B cell (primary cell): ENCODE data around the gene ARHGEF33. TPM values are rescaled to one million over a fixed set of nuclear protein-coding genes. Genes with fewer than 3 reads are reported as not detected.

ENCODE experiments used
- ATAC-seq: fragments of 200-7000 bp; cut with Tn5 transposase; one replicate; pipeline ENCODE4 v1.10.0; 2021; ENCODE audit warnings: low read depth, mild to moderate bottlenecking, moderate number of reproducible peaks, moderate library complexity
- CTCF ChIA-PET: fragments of 350-600 bp; sonication (Branson Sonifier 250); formaldehyde crosslinking; loops from one replicate; lab custom pipeline; 2021; ENCODE audit warnings: antibody characterized with exemption, inconsistent platforms; lab: Charles Lee
- POLR2A ChIA-PET: fragments of 350-600 bp; sonication (Branson Sonifier 250); formaldehyde crosslinking; loops from one replicate; lab custom pipeline; 2021; ENCODE audit warnings: antibody characterized with exemption; lab: Charles Lee
- DNase-seq: peaks from one replicate; pipeline ENCODE4 v3.0.0; 2013
- H2AFZ ChIP-seq: 2 replicates; pipeline ENCODE4 v1.6.1; 2012; ENCODE audit warnings: mild to moderate bottlenecking, low read depth, low read length; ENCODE audit not compliant: insufficient read depth, poor library complexity, severe bottlenecking
- H3K27ac ChIP-seq, 2 donors: 1 replicate in 1 of 2; 2 replicates in 1 of 2; pipeline ENCODE4 v1.5.1; 2012 to 2013; ENCODE audit warnings: low read length in 2 of 2, mild to moderate bottlenecking in 2 of 2, moderate library complexity in 1 of 2
- H3K27me3 ChIP-seq, 4 experiments: fragments of 200-600 bp in 1 of 4; sonication (generic) in 1 of 4; replicated peaks in 1 of 4; 1 replicate in 2 of 4; 2 replicates in 2 of 4; pipeline versions ENCODE4 v1.6.1 to v1.7.0; 2013 to 2016; ENCODE audit warnings: low read length in 3 of 4, mild to moderate bottlenecking in 2 of 4, mixed read lengths in 1 of 4, moderate library complexity in 1 of 4; ENCODE audit not compliant: insufficient read depth in 4 of 4, control insufficient read depth in 3 of 4; ENCODE audit errors: control extremely low read depth in 1 of 4
- H3K36me3 ChIP-seq, 2 experiments: replicated peaks in 1 of 2; 1 replicate in 1 of 2; 2 replicates in 1 of 2; pipeline versions ENCODE4 v1.6.1 to v1.7.1; 2013; ENCODE audit warnings: low read length in 1 of 2; ENCODE audit not compliant: insufficient read depth in 2 of 2, control insufficient read depth in 1 of 2; ENCODE audit errors: control extremely low read depth in 1 of 2, extremely low read depth in 1 of 2
- H3K4me1 ChIP-seq, 2 donors: fragments of 200-600 bp in 1 of 2; sonication (generic) in 1 of 2; 1 replicate in 1 of 2; 2 replicates in 1 of 2; pipeline versions ENCODE4 v1.5.1 to v1.6.1; 2013 to 2017; ENCODE audit warnings: low read length in 2 of 2; ENCODE audit not compliant: control insufficient read depth in 2 of 2, insufficient read depth in 2 of 2
- H3K4me2 ChIP-seq: replicated peaks from 2 replicates; pipeline ENCODE3; 2012; ENCODE audit warnings: mild to moderate bottlenecking, low read depth, low read length; ENCODE audit not compliant: poor library complexity, severe bottlenecking
- H3K4me3 ChIP-seq, 5 experiments: fragments of 200-600 bp in 1 of 5; sonication (generic) in 1 of 5; 1 replicate in 3 of 5; 2 replicates in 2 of 5; pipeline versions ENCODE4 v1.5.1 to v1.7.0; 2011 to 2016; ENCODE audit warnings: low read length in 4 of 5, mild to moderate bottlenecking in 4 of 5, low read depth in 2 of 5, control low read depth in 1 of 5, moderate library complexity in 1 of 5; ENCODE audit not compliant: insufficient read depth in 1 of 5; ENCODE audit errors: control extremely low read depth in 1 of 5, extremely low read depth in 1 of 5
- H3K79me2 ChIP-seq: fragments of 200-600 bp; sonication (generic); one replicate; pipeline ENCODE4 v1.6.0; 2016; ENCODE audit warnings: low read length; ENCODE audit not compliant: control insufficient read depth, insufficient read depth
- H3K9ac ChIP-seq: fragments of 200-600 bp; sonication (generic); 2 replicates; pipeline ENCODE4 v1.6.1; 2017; ENCODE audit warnings: mild to moderate bottlenecking, low read length, moderate library complexity
- H3K9me3 ChIP-seq, 3 donors: one replicate each; pipeline versions ENCODE4 v1.6.1 to v1.7.1; 2013; ENCODE audit warnings: low read length in 2 of 3; ENCODE audit not compliant: control insufficient read depth in 2 of 3, insufficient read depth in 1 of 3; ENCODE audit errors: control extremely low read depth in 1 of 3
- H4K20me1 ChIP-seq: 2 replicates; pipeline ENCODE4 v1.6.0; 2012; ENCODE audit warnings: mild to moderate bottlenecking, low read length; ENCODE audit not compliant: insufficient read depth, control insufficient read depth, poor library complexity, severe bottlenecking
- H3K27ac Mint-ChIP-seq: one replicate; pipeline ENCODE4 v1.8.0; 2021; ENCODE audit warnings: mixed read lengths
- H3K27me3 Mint-ChIP-seq: one replicate; pipeline ENCODE4 v1.8.0; 2021; ENCODE audit warnings: mixed read lengths
- H3K4me1 Mint-ChIP-seq: one replicate; pipeline ENCODE4 v1.8.0; 2021; ENCODE audit warnings: mixed read lengths
- H3K4me3 Mint-ChIP-seq: one replicate; pipeline ENCODE4 v1.8.0; 2021; ENCODE audit warnings: mixed read lengths
- H3K9me3 Mint-ChIP-seq: one replicate; pipeline ENCODE4 v1.8.0; 2022; ENCODE audit warnings: mixed read lengths; ENCODE audit not compliant: insufficient read depth
- EZH2 ChIP-seq: IDR thresholded peaks from 2 replicates; pipeline ENCODE4 v1.6.1; 2012; ENCODE audit warnings: borderline replicate concordance, low read depth, mild to moderate bottlenecking, moderate library complexity, low read length; ENCODE audit not compliant: insufficient read depth, poor library complexity, severe bottlenecking
- WGBS: methylation state at CpG from one replicate; pipeline ENCODE4 v1.1.5; 2013; ENCODE audit warnings: missing lambda C conversion rate; ENCODE audit not compliant: insufficient coverage; 5-methylcytosine and 5-hydroxymethylcytosine counted together
- intact Hi-C: fragments of 100-400 bp; cut with micrococcal nuclease; formaldehyde crosslinking; loops from one replicate; pipeline ENCODE4 v1.10.0; 2022
- polyA plus RNA-seq: library from polyadenylated mRNA; depleted of rRNA; stranded (reverse); fragments of >200 nt; gene quantifications from 2 replicates; pipeline ENCODE4 v1.2.3, GENCODE V29; 2012
- total RNA-seq, 2 donors: library from RNA; stranded (reverse); fragments of 120-200 nt in 1 of 2; gene quantifications; 1 replicate in 1 of 2; 2 replicates in 1 of 2; pipeline versions ENCODE4 v1.2.3 to v1.2.4, GENCODE V29; 2013 to 2022
- TF ChIP-seq, protein P1 (sequence below): fragments of 200-600 bp; IDR thresholded peaks from one replicate; pipeline ENCODE4 v1.8.0; 2022; ENCODE audit warnings: antibody characterized with exemption, mild to moderate bottlenecking

ARHGEF33 gene
- total and polyA plus RNA-seq, 2 donors (not counting 1 experiment from before 2014, with no cell fraction given), result 0.04 to 0.20 TPM

DNA sequence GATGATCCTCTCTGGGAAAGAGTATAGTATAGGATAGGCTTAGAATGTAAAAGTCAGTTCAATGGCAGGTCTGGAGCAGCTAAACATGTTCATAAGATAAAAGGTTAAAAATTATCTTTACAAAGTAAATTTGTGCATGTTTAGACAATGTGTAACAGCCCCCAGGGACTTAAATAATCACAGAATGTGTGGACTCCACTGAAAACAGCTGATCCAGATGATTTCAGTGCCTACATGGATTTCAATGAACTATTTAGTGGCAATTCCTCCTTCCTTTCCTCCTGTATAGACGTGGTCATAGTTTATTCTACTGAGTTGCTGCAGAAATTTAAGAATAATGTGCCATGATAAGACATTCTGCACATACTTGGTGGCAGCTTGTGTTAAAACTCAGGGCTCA is 42.9 kb downstream of the ARHGEF33 start:
- TF ChIP-seq EZH2, result no peak
- TF ChIP-seq, protein P1, sequence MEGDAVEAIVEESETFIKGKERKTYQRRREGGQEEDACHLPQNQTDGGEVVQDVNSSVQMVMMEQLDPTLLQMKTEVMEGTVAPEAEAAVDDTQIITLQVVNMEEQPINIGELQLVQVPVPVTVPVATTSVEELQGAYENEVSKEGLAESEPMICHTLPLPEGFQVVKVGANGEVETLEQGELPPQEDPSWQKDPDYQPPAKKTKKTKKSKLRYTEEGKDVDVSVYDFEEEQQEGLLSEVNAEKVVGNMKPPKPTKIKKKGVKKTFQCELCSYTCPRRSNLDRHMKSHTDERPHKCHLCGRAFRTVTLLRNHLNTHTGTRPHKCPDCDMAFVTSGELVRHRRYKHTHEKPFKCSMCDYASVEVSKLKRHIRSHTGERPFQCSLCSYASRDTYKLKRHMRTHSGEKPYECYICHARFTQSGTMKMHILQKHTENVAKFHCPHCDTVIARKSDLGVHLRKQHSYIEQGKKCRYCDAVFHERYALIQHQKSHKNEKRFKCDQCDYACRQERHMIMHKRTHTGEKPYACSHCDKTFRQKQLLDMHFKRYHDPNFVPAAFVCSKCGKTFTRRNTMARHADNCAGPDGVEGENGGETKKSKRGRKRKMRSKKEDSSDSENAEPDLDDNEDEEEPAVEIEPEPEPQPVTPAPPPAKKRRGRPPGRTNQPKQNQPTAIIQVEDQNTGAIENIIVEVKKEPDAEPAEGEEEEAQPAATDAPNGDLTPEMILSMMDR, result no peak
- no peaks in the 10 kb centered on the region for H3K79me2 ChIP-seq
- H3K4me1 ChIP-seq, result no peaks in the 10 kb centered on the region
- no peak overlapping the region for H3K4me2 ChIP-seq
- H3K9ac ChIP-seq, result no peak overlapping the region
- H3K27me3 ChIP-seq, result no peaks in the 10 kb centered on the region
- H3K9me3 ChIP-seq, result no peaks in the 10 kb centered on the region
- no peak overlapping the region for H3K27ac Mint-ChIP-seq
- no peak overlapping the region for H3K4me3 ChIP-seq
- no peak overlapping the region for H3K4me3 Mint-ChIP-seq
- H3K27me3 Mint-ChIP-seq, result peaks cover 10% of the 10 kb centered on the region
- H4K20me1 ChIP-seq, result no peaks in the 10 kb centered on the region
- DNase-seq (no peak), ATAC-seq (no peak)
- WGBS, result no CpG with 5 or more reads among the region's 1 CpG
- H3K4me1 Mint-ChIP-seq, result peaks cover 2% of the 10 kb centered on the region
- intact Hi-C loops, result no loop called here
- H3K36me3 ChIP-seq, result no peaks in the 10 kb centered on the region
- CTCF ChIA-PET, result interaction anchor here (2.1 kb wide), 1 partner anchor 14 kb away, joined by 10 read pairs; no protein-coding TSS in a partner anchor
- H3K9me3 Mint-ChIP-seq, result no peaks in the 10 kb centered on the region
- no peak overlapping the region for H2AFZ ChIP-seq
- POLR2A ChIA-PET, result no interaction called here
- no peak overlapping the region for H3K27ac ChIP-seq

DNA sequence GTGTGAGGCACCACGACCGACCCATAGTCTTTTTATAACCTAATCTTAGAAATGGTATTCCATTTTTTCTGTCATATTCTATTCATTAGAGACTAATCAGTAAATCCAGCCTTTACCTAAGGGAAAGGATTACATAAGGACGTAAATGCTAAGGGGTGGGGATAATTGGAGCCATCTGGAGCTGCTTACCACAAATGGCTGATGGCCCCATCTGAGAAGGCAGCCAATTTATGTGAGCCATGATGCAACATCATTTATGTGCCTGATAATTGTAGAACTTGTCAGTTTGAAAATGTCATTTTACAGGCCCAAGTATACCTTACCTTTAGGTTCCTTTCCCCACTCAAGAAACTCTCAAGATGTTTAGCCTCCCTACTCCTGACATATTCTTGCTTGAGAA is 44.0 kb downstream of the ARHGEF33 start:
- POLR2A ChIA-PET, result no interaction called here
- no peak overlapping the region for H3K27ac Mint-ChIP-seq
- H3K79me2 ChIP-seq, result no peaks in the 10 kb centered on the region
- H3K4me2 ChIP-seq, result no peak overlapping the region
- H2AFZ ChIP-seq, result no peak overlapping the region
- intact Hi-C loops, result no loop called here
- H3K9me3 Mint-ChIP-seq, result no peaks in the 10 kb centered on the region
- H3K4me1 ChIP-seq, result no peaks in the 10 kb centered on the region
- H3K4me1 Mint-ChIP-seq, result peaks cover 2% of the 10 kb centered on the region
- H3K9me3 ChIP-seq, result no peaks in the 10 kb centered on the region
- no peak overlapping the region for H3K4me3 Mint-ChIP-seq
- no peak overlapping the region for H3K27ac ChIP-seq
- no CpG with 5 or more reads among the region's 3 CpGs for WGBS
- peaks cover 12% of the 10 kb centered on the region for H3K27me3 Mint-ChIP-seq
- no peak overlapping the region for H3K4me3 ChIP-seq
- H4K20me1 ChIP-seq, result no peaks in the 10 kb centered on the region
- no peaks in the 10 kb centered on the region for H3K36me3 ChIP-seq
- H3K27me3 ChIP-seq, result no peaks in the 10 kb centered on the region
- ATAC-seq (no peak), DNase-seq (no peak)
- TF ChIP-seq EZH2, result no peak
- TF ChIP-seq, protein P1, result no peak
- no peak overlapping the region for H3K9ac ChIP-seq
- CTCF ChIA-PET, result no interaction called here
